Upper lobe of left lung (tissue), 6 donors: ENCODE data around the gene MAN1A2. TPM values are rescaled to one million over a fixed set of nuclear protein-coding genes. Genes with fewer than 3 reads are reported as not detected.
"Not testable (repeated sequence)": the region's sequence is repeated elsewhere in the genome, so short reads cannot be mapped to it uniquely, and the experiment has no call there.

Experiments
- ATAC-seq, 2 donors: fragments of 200-7000 bp; cut with Tn5 transposase; one replicate each; pipeline ENCODE4 v1.9.1; 2022; ENCODE audit warnings: mild to moderate bottlenecking in 2 of 2, moderate library complexity in 2 of 2; ENCODE audit not compliant: low FRiP score in 2 of 2
- DNase-seq, 2 donors: peaks; one replicate each; pipeline ENCODE4 v3.0.0-alpha.2; 2019 to 2020
- H3K27ac ChIP-seq, 4 donors: fragments of 200-600 bp; sonication (generic); one replicate each; pipeline ENCODE4 v1.5.1; 2016 to 2019
- H3K27me3 ChIP-seq, 4 donors: fragments of 200-600 bp; sonication (generic); one replicate each; pipeline ENCODE4 v1.5.1; 2017 to 2019
- H3K36me3 ChIP-seq, 4 donors: fragments of 200-600 bp; sonication (generic); one replicate each; pipeline ENCODE4 v1.5.1; 2016 to 2019
- H3K4me1 ChIP-seq, 4 donors: fragments of 200-600 bp; sonication (generic); one replicate each; pipeline ENCODE4 v1.5.1; 2018 to 2019
- H3K4me3 ChIP-seq, 4 donors: fragments of 200-600 bp; sonication (generic); one replicate each; pipeline ENCODE4 v1.5.1; 2017 to 2019; ENCODE audit warnings: mild to moderate bottlenecking in 2 of 4, moderate library complexity in 1 of 4
- H3K9me3 ChIP-seq, 4 donors: fragments of 200-600 bp; sonication (generic); one replicate each; pipeline ENCODE4 v1.5.1; 2018 to 2019
- EP300 ChIP-seq, 4 donors: sonication (generic); formaldehyde crosslinking; IDR thresholded peaks; one replicate each; pipeline ENCODE4 v1.5.1; 2017; ENCODE audit warnings: antibody characterized with exemption in 4 of 4, control low read depth in 2 of 4
- POLR2A ChIP-seq, 4 donors: fragments of 450-650 bp; IDR thresholded peaks; one replicate each; pipeline ENCODE4 v1.5.1; 2016 to 2017; ENCODE audit warnings: antibody characterized with exemption in 4 of 4, mild to moderate bottlenecking in 2 of 4
- POLR2AphosphoS5 ChIP-seq, 2 donors: sonication (generic); formaldehyde crosslinking; IDR thresholded peaks; one replicate each; pipeline ENCODE4 v1.5.1; 2017; ENCODE audit warnings: antibody characterized with exemption in 2 of 2
- WGBS, 2 donors: methylation state at CpG; one replicate each; pipeline ENCODE4 v1.1.5; 2017 to 2018; 5-methylcytosine and 5-hydroxymethylcytosine counted together
- total RNA-seq, 6 donors: library from RNA; depleted of rRNA in 4 of 6; stranded (reverse); fragments of >200 nt in 4 of 6; gene quantifications; one replicate each; pipeline versions ENCODE4 v1.1.0 to v1.2.1, GENCODE V29; 2016 to 2021
- TF ChIP-seq, protein P1 (sequence below), 6 experiments: fragments of 450-650 bp in 4 of 6; fragments of 200-600 bp in 2 of 6; sonication (generic) in 2 of 6; IDR thresholded peaks; one replicate each; pipeline ENCODE4 v1.5.1; 2016 to 2019; ENCODE audit warnings: antibody characterized with exemption in 6 of 6
- donor health status: DM: no; HTN: no; CAD: no; lungs with moderate emphysema.
- donor health status: DM: no; HTN: yes; CAD: no; lungs with severe emphysema.

MAN1A2 gene
- total RNA-seq, 6 donors from 2014 or later = 25.5 to 45.2 (median 33.3) TPM

DNA sequence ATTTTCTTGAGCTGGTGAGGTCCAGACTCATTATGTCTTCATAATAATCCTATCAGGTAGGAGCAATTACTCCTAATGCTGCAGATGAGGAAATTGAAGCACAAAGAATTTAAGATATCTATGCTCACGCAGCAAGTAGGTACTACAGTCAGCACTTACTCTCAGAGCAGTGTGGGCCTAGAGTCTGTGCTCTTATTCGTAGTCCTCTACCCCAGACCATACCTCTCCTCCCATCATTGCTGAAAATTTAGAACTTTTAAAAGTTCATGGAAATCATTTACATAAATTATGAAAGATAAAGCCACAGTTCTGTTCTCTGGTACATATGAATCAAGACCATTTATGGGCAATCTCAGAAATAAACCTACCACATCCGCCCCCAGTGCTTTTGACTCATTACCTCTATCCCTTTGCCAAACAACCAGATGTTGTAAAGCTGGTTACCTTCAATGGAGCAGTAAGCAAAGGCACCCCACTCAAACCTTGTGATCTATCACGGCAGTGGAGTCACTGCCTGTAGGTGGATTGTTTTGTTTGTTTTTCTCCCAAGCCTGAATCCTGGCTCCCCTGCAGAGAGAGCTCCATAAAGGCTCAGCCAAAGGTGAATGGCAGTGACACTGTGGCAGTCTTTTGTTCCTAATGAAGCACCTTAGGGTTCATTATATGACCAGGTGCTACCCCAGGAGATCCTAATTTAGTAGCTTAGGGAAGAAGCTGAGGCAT, 20.9 kb upstream of the MAN1A2 start:
- Histone ChIP-seq H3K4me3 (no peak overlapping the region), H3K4me1 (no peaks in the 10 kb centered on the region), H3K36me3 (no peaks in the 10 kb centered on the region), H3K27me3 (no peaks in the 10 kb centered on the region), H3K9me3 (no peaks in the 10 kb centered on the region), H3K27ac (no peak overlapping the region)
- DNase-seq (no peak), ATAC-seq (no peak)
- TF ChIP-seq, protein P1, sequence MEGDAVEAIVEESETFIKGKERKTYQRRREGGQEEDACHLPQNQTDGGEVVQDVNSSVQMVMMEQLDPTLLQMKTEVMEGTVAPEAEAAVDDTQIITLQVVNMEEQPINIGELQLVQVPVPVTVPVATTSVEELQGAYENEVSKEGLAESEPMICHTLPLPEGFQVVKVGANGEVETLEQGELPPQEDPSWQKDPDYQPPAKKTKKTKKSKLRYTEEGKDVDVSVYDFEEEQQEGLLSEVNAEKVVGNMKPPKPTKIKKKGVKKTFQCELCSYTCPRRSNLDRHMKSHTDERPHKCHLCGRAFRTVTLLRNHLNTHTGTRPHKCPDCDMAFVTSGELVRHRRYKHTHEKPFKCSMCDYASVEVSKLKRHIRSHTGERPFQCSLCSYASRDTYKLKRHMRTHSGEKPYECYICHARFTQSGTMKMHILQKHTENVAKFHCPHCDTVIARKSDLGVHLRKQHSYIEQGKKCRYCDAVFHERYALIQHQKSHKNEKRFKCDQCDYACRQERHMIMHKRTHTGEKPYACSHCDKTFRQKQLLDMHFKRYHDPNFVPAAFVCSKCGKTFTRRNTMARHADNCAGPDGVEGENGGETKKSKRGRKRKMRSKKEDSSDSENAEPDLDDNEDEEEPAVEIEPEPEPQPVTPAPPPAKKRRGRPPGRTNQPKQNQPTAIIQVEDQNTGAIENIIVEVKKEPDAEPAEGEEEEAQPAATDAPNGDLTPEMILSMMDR (IDR thresholded peaks at IDR 0.05) = no peak
- TF ChIP-seq EP300 (IDR thresholded peaks at IDR 0.05) = no peak
- WGBS, 2 donors = 74 to 83% methylated on average over 4 of the region's 4 CpGs

DNA sequence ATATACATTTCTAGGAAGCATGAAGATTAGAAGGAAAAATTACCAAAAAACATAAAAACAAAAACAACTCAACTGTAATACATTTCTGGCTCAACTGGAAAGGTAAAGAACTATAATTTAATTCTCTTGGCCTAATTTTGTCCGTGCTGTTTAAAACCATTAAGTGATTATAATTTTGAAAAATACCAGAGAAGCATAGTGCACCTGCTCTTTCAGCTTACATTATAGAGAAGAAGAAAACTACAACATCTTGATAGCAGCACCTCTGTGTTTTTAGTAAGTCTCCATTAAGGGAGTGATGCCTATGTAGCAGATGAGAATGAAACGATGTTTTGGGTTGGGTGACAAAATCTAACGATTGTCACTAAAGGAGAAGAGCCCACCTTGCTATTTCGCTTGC, 19.3 kb upstream of the MAN1A2 start:
- no peaks in the 10 kb centered on the region for H3K27me3 ChIP-seq
- DNase-seq (no peak), ATAC-seq (no peak)
- no peak overlapping the region for H3K27ac ChIP-seq
- no peak overlapping the region for H3K4me3 ChIP-seq
- TF ChIP-seq EP300 (IDR thresholded peaks at IDR 0.05) (no peak), POLR2AphosphoS5 (IDR thresholded peaks at IDR 0.05) (no peak), POLR2A (IDR thresholded peaks at IDR 0.05) (no peak)
- TF ChIP-seq, protein P1 (IDR thresholded peaks at IDR 0.05) = no peak
- no peaks in the 10 kb centered on the region for H3K4me1 ChIP-seq
- no peaks in the 10 kb centered on the region for H3K36me3 ChIP-seq
- no peaks in the 10 kb centered on the region for H3K9me3 ChIP-seq
- WGBS, 2 donors = 95 to 97% methylated on average over 4 of the region's 4 CpGs

DNA sequence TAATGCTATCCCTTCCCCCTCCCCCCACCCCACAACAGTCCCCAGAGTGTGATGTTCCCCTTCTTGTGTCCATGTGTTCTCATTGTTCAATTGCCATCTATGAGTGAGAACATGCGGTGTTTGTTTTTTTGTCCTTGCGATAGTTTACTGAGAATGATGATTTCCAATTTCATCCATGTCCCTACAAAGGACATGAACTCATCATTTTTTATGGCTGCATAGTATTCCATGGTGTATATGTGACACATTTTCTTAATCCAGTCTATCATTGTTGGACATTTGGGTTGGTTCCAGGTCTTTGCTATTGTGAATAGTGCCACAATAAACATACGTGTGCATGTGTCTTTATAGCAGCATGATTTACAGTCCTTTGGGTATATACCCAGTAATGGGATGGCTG, 14.6 kb upstream of the MAN1A2 start:
- not testable (repeated sequence) for H3K27ac ChIP-seq, H3K4me3 ChIP-seq, DNase-seq, H3K27me3 ChIP-seq, H3K9me3 ChIP-seq, H3K36me3 ChIP-seq, H3K4me1 ChIP-seq, ATAC-seq
- WGBS, 2 donors = 91 to 97% methylated on average over 2 to 3 of the region's 3 CpGs

DNA sequence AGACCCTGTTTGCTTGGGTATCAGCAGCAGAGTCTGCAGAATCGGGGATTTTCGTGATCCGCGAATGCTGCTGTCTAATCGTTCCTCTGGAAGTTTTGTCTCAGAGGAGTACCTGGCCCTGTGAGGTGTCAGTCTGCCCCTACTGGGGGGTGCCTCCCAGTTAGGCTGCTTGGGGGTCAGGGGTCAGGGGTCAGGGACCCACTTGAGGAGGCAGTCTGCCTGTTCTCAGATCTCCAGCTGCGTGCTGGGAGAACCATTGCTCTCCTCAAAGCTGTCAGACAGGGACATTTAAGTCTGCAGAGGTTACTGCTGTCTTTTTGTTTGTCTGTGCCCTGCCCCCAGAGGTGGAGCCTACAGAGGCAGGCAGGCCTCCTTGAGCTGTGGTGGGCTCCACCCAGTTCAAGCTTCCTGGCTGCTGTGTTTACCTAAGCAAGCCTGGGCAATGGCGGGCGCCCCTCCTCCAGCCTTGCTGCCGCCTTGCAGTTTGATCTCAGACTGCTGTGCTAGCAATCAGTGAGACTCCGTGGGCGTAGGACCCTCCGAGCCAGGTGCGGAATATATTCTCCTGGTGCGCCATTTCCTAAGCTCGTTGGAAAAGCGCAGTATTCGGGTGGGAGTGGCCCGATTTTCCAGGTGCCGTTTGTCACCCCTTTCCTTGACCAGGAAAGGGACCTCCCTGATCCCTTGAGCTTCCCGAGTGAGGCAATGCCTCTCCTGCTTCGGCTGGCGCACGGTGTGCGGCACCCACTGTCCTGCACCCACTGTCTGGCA, 9.2 kb upstream of the MAN1A2 start:
- not testable (repeated sequence) for H3K27me3 ChIP-seq, H3K36me3 ChIP-seq, H3K27ac ChIP-seq, H3K9me3 ChIP-seq, H3K4me3 ChIP-seq, ATAC-seq, H3K4me1 ChIP-seq
- 88 to 93% methylated on average over 11 to 23 of the region's 24 CpGs for WGBS, 2 donors
- peak in 1 of 2 donors; percentile 43 for DNase-seq

DNA sequence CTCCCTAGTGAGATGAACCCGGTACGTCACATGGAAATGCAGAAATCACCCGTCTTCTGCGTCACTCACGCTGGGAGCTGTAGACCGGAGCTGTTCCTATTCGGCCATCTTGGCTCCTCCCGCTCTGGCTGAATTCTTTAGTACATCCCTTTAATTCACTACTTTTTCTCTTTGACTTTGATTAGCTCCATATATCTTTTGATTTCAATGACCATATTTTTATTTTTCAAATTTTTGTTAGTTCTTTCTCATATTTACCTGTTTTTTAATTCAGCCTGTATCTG, 8.7 kb upstream of the MAN1A2 start:
- not testable (repeated sequence) for H3K27ac ChIP-seq, H3K27me3 ChIP-seq, ATAC-seq, H3K36me3 ChIP-seq, H3K4me3 ChIP-seq, DNase-seq, H3K9me3 ChIP-seq, H3K4me1 ChIP-seq
- 92 to 96% methylated on average over 7 of the region's 8 CpGs for WGBS, 2 donors

DNA sequence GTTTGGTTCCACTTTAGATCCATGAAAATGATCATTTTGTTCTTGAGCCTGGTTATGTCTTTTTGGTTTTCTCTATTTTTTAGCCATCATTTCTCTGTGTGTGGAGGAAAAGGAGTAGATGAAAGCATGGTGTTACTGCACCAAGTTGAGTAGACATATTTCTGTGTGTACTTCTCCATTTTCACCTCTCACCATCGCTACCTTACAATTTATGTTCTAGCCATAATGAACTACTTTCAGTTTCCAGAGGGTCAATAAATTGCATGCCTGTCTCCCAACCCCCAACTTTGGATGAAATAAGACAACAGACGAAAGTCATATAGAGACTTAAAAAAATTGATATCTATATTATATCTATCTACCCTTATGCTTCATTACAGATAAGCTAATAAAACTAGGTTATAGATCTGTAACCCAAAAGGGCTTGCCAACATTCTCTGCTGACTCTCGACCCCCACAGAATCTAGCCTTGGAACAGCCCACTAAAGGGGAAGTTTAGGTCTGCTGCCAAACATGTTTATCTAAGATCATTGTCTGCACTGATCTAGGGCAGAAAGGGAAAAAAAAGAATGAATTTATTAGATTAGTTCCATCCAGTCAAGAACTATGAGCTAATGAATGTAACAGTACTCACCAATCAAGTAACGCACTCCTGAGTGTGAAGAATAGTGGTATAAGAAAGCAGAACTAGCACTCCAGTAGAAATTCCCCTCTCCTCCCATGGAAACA, 7.5 kb upstream of the MAN1A2 start:
- Histone ChIP-seq H3K9me3 (no peaks in the 10 kb centered on the region), H3K4me3 (no peak overlapping the region), H3K36me3 (no peaks in the 10 kb centered on the region), H3K27ac (no peak overlapping the region), H3K27me3 (no peaks in the 10 kb centered on the region), H3K4me1 (peaks cover 0 to 7% (median under 1%) of the 10 kb centered on the region in 4 donors)
- 51 to 60% methylated on average over 4 of the region's 4 CpGs for WGBS, 2 donors
- DNase-seq (no peak), ATAC-seq (no peak)
- TF ChIP-seq POLR2AphosphoS5 (IDR thresholded peaks at IDR 0.05) (no peak), EP300 (IDR thresholded peaks at IDR 0.05) (no peak), POLR2A (IDR thresholded peaks at IDR 0.05) (no peak)
- TF ChIP-seq, protein P1 (IDR thresholded peaks at IDR 0.05) = no peak
